K562 (cell line): ENCODE measurements around the gene ZNF487. TPM values are rescaled to one million over a fixed set of nuclear protein-coding genes. Genes with fewer than 3 reads are reported as not detected.

ENCODE experiments used
- BRF1 ChIP-seq: IDR thresholded peaks from 3 replicates; pipeline ENCODE4 v1.6.1; 2011; ENCODE audit warnings: borderline replicate concordance, mild to moderate bottlenecking; ENCODE audit not compliant: insufficient read length; ENCODE audit errors: extremely low read depth
- CAMTA2 ChIP-seq: fragments of 250-450 bp; sonication (Bioruptor Pico); conservative IDR thresholded peaks from 2 replicates; pipeline ENCODE4 v1.5.1; 2022
- ESRRB ChIP-seq: fragments of 250-450 bp; sonication (Bioruptor Pico); IDR thresholded peaks from 2 replicates; pipeline ENCODE4 v1.5.0; 2020; ENCODE audit warnings: mild to moderate bottlenecking, moderate library complexity, borderline replicate concordance
- FIP1L1 ChIP-seq: fragments of 200-400 bp; formaldehyde crosslinking; IDR thresholded peaks from 2 replicates; pipeline ENCODE4 v1.6.1; 2018; ENCODE audit warnings: mild to moderate bottlenecking, low read depth, low read length; ENCODE audit not compliant: poor library complexity, severe bottlenecking
- HNRNPK ChIP-seq: fragments of 200-400 bp; formaldehyde crosslinking; IDR thresholded peaks from one replicate; pipeline ENCODE4 v1.6.1; 2018; ENCODE audit warnings: mild to moderate bottlenecking, low read depth, low read length; ENCODE audit not compliant: poor library complexity, severe bottlenecking
- KAT2B ChIP-seq: IDR thresholded peaks from one replicate; pipeline ENCODE4 v1.6.1; 2012; ENCODE audit warnings: low read depth, mild to moderate bottlenecking, control low read depth, inconsistent platforms, low read length, moderate library complexity
- KAT7 ChIP-seq: sonication (generic); formaldehyde crosslinking; IDR thresholded peaks from 2 replicates; pipeline ENCODE4 v1.8.0; 2022; ENCODE audit warnings: missing genetic modification reagents, mild to moderate bottlenecking, borderline replicate concordance
- KDM2B ChIP-seq: fragments of 250-450 bp; sonication (Bioruptor Pico); IDR thresholded peaks from 2 replicates; pipeline ENCODE4 v1.8.0; 2021; ENCODE audit warnings: mild to moderate bottlenecking, moderate library complexity
- RFX7 ChIP-seq: fragments of 250-450 bp; sonication (Bioruptor Pico); IDR thresholded peaks from 2 replicates; pipeline ENCODE4 v1.5.1; 2021; ENCODE audit warnings: mild to moderate bottlenecking
- RNF2 ChIP-seq: sonication (generic); IDR thresholded peaks from 2 replicates; pipeline ENCODE4 v1.6.1; 2016
- RREB1 ChIP-seq: fragments of 250-450 bp; sonication (Bioruptor Pico); IDR thresholded peaks from 2 replicates; pipeline ENCODE4 v1.4.0; 2020
- SMARCA4 ChIP-seq: fragments of 450-650 bp; IDR thresholded peaks from 2 replicates; pipeline ENCODE4 v1.6.1; 2016
- SP1 ChIP-seq: sonication (generic); formaldehyde crosslinking; IDR thresholded peaks from 2 replicates; pipeline ENCODE4 v1.8.1; 2022; ENCODE audit warnings: mild to moderate bottlenecking, missing genetic modification reagents
- STAT5B ChIP-seq: fragments of 250-450 bp; sonication (Bioruptor Pico); IDR thresholded peaks from 2 replicates; pipeline ENCODE4 v1.8.0; 2021; ENCODE audit warnings: mild to moderate bottlenecking, inconsistent platforms
- TAL1 ChIP-seq: fragments of 450-650 bp; IDR thresholded peaks from 2 replicates; pipeline ENCODE4 v1.6.1; 2016; ENCODE audit warnings: mild to moderate bottlenecking
- TFAM ChIP-seq: fragments of 250-450 bp; sonication (Bioruptor Pico); conservative IDR thresholded peaks from 2 replicates; pipeline ENCODE4 v1.5.0; 2021; ENCODE audit warnings: mild to moderate bottlenecking, moderate library complexity
- XRCC4 ChIP-seq: IDR thresholded peaks from one replicate; pipeline ENCODE4 v1.6.1; 2011; ENCODE audit not compliant: insufficient read depth, insufficient read length; ENCODE audit errors: extremely low read depth
- ZBTB7A ChIP-seq: IDR thresholded peaks from 2 replicates; pipeline ENCODE4 v1.6.1; 2011; ENCODE audit warnings: low read depth, mild to moderate bottlenecking, low read length, moderate library complexity, borderline replicate concordance; ENCODE audit not compliant: control insufficient read depth
- ZNF277 ChIP-seq: fragments of 250-450 bp; sonication (Bioruptor Pico); IDR thresholded peaks from 2 replicates; pipeline ENCODE4 v1.8.0; 2022; ENCODE audit warnings: inconsistent platforms, mild to moderate bottlenecking, moderate library complexity, borderline replicate concordance
- ZNF354B ChIP-seq: fragments of 250-450 bp; sonication (Bioruptor Pico); IDR thresholded peaks from 2 replicates; pipeline ENCODE4 v1.4.0; 2020
- ZNF79 ChIP-seq: fragments of 250-450 bp; sonication (Bioruptor Pico); IDR thresholded peaks from 2 replicates; pipeline ENCODE4 v1.4.0; 2020; ENCODE audit warnings: low read depth, mild to moderate bottlenecking, moderate library complexity
- ZNF830 ChIP-seq: fragments of 250-450 bp; sonication (Bioruptor Pico); IDR thresholded peaks from 2 replicates; pipeline ENCODE4 v1.5.0; 2021; ENCODE audit warnings: mild to moderate bottlenecking
- polyA plus RNA-seq, 8 experiments: library from polyadenylated mRNA; depleted of rRNA in 4 of 8; stranded (reverse) in 5 of 8; unstranded in 3 of 8; fragments of >200 nt; fragmentation: Nextera tagmentation in 2 of 8; fragmentation: Illumina TruSeq in 1 of 8; extraction: Ambion mirVana in 2 of 8; extraction: Trizol in 1 of 8; gene quantifications; 2 replicates each; pipeline versions ENCODE4 v1.2.1 to v1.2.3, GENCODE V29; 2011 to 2014; ENCODE audit warnings: inconsistent platforms in 1 of 8, missing spikeins in 1 of 8
- total RNA-seq, 7 experiments: library from RNA; depleted of rRNA in 6 of 7; stranded (reverse); fragments of >200 nt in 6 of 7; fragmentation: Illumina TruSeq in 2 of 7; extraction: Trizol in 2 of 7; gene quantifications; 2 replicates each; pipeline versions ENCODE4 v1.2.1 to v1.2.3, GENCODE V29; 2011 to 2021; ENCODE audit warnings: low replicate concordance in 1 of 7

Gene ZNF487
- total and polyA plus RNA-seq, 9 of the 15 experiments (the other 6 are each of a cell fraction or from before 2014, with no cell fraction given) = 1.9 to 6.5 (median 4.2) TPM

GRCh38 chr10:43407576-43408330 lies 29.2 kb upstream of the ZNF487 start (continued):
- peak; percentile 50; the same call in 1 of the 2 replicates for TF ChIP-seq KAT7 (CRISPR knock-in tag)
- peak; percentile 68; the same call in 1 of the 2 replicates for TF ChIP-seq SMARCA4
- TF ChIP-seq TFAM (CRISPR knock-in tag) = no peak
- TF ChIP-seq ESRRB (CRISPR knock-in tag) = no peak
- no peak for TF ChIP-seq KAT2B
- TF ChIP-seq STAT5B (CRISPR knock-in tag) = no peak
- no peak for TF ChIP-seq TAL1
- no peak for TF ChIP-seq ZNF79 (CRISPR knock-in tag)
- no peak for TF ChIP-seq XRCC4
- peak; percentile 50 for TF ChIP-seq FIP1L1
- no peak for TF ChIP-seq ZNF830 (CRISPR knock-in tag)
- TF ChIP-seq ZBTB7A = peak; percentile 13; the same call in 1 of the 2 replicates
- TF ChIP-seq RNF2 = peak; percentile 91
- TF ChIP-seq ZNF277 = no peak
- TF ChIP-seq CAMTA2 (CRISPR knock-in tag) = no peak
- 0 out of 2 replicates have a peak, but pooled peaks have one; percentile 15 for TF ChIP-seq KDM2B
- no peak for TF ChIP-seq HNRNPK
- TF ChIP-seq RREB1 (CRISPR knock-in tag) = no peak
- peak; percentile 81 for TF ChIP-seq SP1 (CRISPR knock-in tag)
- no peak for TF ChIP-seq ZNF354B
- no peak for TF ChIP-seq RFX7 (CRISPR knock-in tag)
- no peak for TF ChIP-seq BRF1
